SK-N-SH treated with all-trans-retinoic acid at 6 μM for 48 hours (cell line): ENCODE data around the gene ALK.
A peak's percentile ranks its signal among the peaks of the same experiment; 100 is the strongest.

ENCODE experiments used
- ATAC-seq: fragments of 200-7000 bp; cut with Tn5 transposase; 3 replicates; pipeline ENCODE4 v1.9.1; 2020; ENCODE audit warnings: mild to moderate bottlenecking, moderate library complexity
- ARNTL ChIP-seq: fragments of 450-650 bp; formaldehyde crosslinking; IDR thresholded peaks from 2 replicates; pipeline ENCODE4 v1.5.0; 2020; ENCODE audit warnings: low read depth, mild to moderate bottlenecking, moderate library complexity, borderline replicate concordance
- BACH2 ChIP-seq: fragments of 250-450 bp; sonication (Bioruptor Pico); IDR thresholded peaks from 2 replicates; pipeline ENCODE4 v1.9.0; 2021; ENCODE audit warnings: mild to moderate bottlenecking, borderline replicate concordance
- CREB5 ChIP-seq: fragments of 250-450 bp; sonication (Bioruptor Pico); IDR thresholded peaks from 2 replicates; pipeline ENCODE4 v1.5.1; 2020; ENCODE audit warnings: low read depth, mild to moderate bottlenecking, moderate library complexity
- CSDC2 ChIP-seq: fragments of 250-450 bp; sonication (Bioruptor Pico); IDR thresholded peaks from 2 replicates; pipeline ENCODE4 v1.5.0; 2020; ENCODE audit warnings: mild to moderate bottlenecking, moderate library complexity
- CSRNP3 ChIP-seq: fragments of 250-450 bp; sonication (Bioruptor Pico); IDR thresholded peaks from 2 replicates; pipeline ENCODE4 v1.5.1; 2021; ENCODE audit warnings: mild to moderate bottlenecking, moderate library complexity
- ESRRG ChIP-seq: fragments of 250-450 bp; sonication (Bioruptor Pico); IDR thresholded peaks from 2 replicates; pipeline ENCODE4 v1.6.1; 2021; ENCODE audit warnings: mild to moderate bottlenecking
- GLIS3 ChIP-seq: fragments of 250-450 bp; sonication (Bioruptor Pico); IDR thresholded peaks from 2 replicates; pipeline ENCODE4 v1.5.0; 2020; ENCODE audit warnings: mild to moderate bottlenecking, moderate library complexity
- ISL1 ChIP-seq: fragments of 250-450 bp; sonication (Bioruptor Pico); IDR thresholded peaks from 2 replicates; pipeline ENCODE4 v2.1.2; 2022; ENCODE audit warnings: mild to moderate bottlenecking, moderate library complexity
- OSR1 ChIP-seq: fragments of 250-450 bp; sonication (Bioruptor Pico); IDR thresholded peaks from 2 replicates; pipeline ENCODE4 v1.8.0; 2022; ENCODE audit warnings: moderate library complexity, mild to moderate bottlenecking, inconsistent platforms
- PATZ1 ChIP-seq: fragments of 250-450 bp; sonication (Bioruptor Pico); IDR thresholded peaks from 2 replicates; pipeline ENCODE4 v1.8.0; 2020; ENCODE audit warnings: mild to moderate bottlenecking, moderate library complexity, borderline replicate concordance
- POU6F1 ChIP-seq: fragments of 250-450 bp; sonication (Bioruptor Pico); IDR thresholded peaks from 2 replicates; pipeline ENCODE4 v1.8.0; 2021; ENCODE audit warnings: low read depth, mild to moderate bottlenecking, moderate library complexity, borderline replicate concordance
- PPARA ChIP-seq: fragments of 250-450 bp; sonication (Bioruptor Pico); IDR thresholded peaks from 2 replicates; pipeline ENCODE4 v1.5.0; 2020; ENCODE audit warnings: mild to moderate bottlenecking, borderline replicate concordance
- RARB ChIP-seq: fragments of 250-450 bp; sonication (Bioruptor Pico); IDR thresholded peaks from 2 replicates; pipeline ENCODE4 v1.8.0; 2021; ENCODE audit warnings: mild to moderate bottlenecking, moderate library complexity
- SNAI2 ChIP-seq: fragments of 250-450 bp; sonication (Bioruptor Pico); IDR thresholded peaks from 2 replicates; pipeline ENCODE4 v1.5.0; 2020; ENCODE audit warnings: mild to moderate bottlenecking, moderate library complexity
- TCF4 ChIP-seq: fragments of 250-450 bp; sonication (Bioruptor Pico); IDR thresholded peaks from 2 replicates; pipeline ENCODE4 v1.8.0; 2021; ENCODE audit warnings: mild to moderate bottlenecking, moderate library complexity, borderline replicate concordance
- TOX ChIP-seq: fragments of 250-450 bp; sonication (Bioruptor Pico); IDR thresholded peaks from 2 replicates; pipeline ENCODE4 v1.8.0; 2021; ENCODE audit warnings: mild to moderate bottlenecking, moderate library complexity, borderline replicate concordance
- TSHZ2 ChIP-seq: fragments of 250-450 bp; sonication (Bioruptor Pico); IDR thresholded peaks from 2 replicates; pipeline ENCODE4 v1.5.0; 2020; ENCODE audit warnings: mild to moderate bottlenecking, moderate library complexity
- ZC3H10 ChIP-seq: fragments of 250-450 bp; sonication (Bioruptor Pico); IDR thresholded peaks from 2 replicates; pipeline ENCODE4 v1.5.1; 2021; ENCODE audit warnings: mild to moderate bottlenecking, moderate library complexity
- ZFP30 ChIP-seq: fragments of 450-650 bp; formaldehyde crosslinking; IDR thresholded peaks from 2 replicates; pipeline ENCODE4 v1.5.0; 2022; ENCODE audit warnings: mild to moderate bottlenecking, moderate library complexity
- ZNF565 ChIP-seq: fragments of 450-650 bp; formaldehyde crosslinking; conservative IDR thresholded peaks from 2 replicates; pipeline ENCODE4 v1.5.0; 2020; ENCODE audit warnings: low read depth, mild to moderate bottlenecking, moderate library complexity
- ZNF70 ChIP-seq: fragments of 450-650 bp; formaldehyde crosslinking; IDR thresholded peaks from 2 replicates; pipeline ENCODE4 v1.5.0; 2020; ENCODE audit warnings: mild to moderate bottlenecking, moderate library complexity
- ZNF8 ChIP-seq: fragments of 450-650 bp; formaldehyde crosslinking; IDR thresholded peaks from 2 replicates; pipeline ENCODE4 v1.5.0; 2020; ENCODE audit warnings: mild to moderate bottlenecking, moderate library complexity

ALK gene

GRCh38 chr2:29367986-29368658 lies 553.3 kb downstream of the ALK start:
- ATAC-seq: no peak
- TF ChIP-seq OSR1 (CRISPR knock-in tag) (no peak), POU6F1 (CRISPR knock-in tag) (no peak), ZFP30 (CRISPR knock-in tag) (0 out of 2 replicates have a peak, but pooled peaks have one; percentile 10), ESRRG (CRISPR knock-in tag) (no peak), ISL1 (CRISPR knock-in tag) (peak; percentile 61)

GRCh38 chr2:29363111-29363510 lies 558.3 kb downstream of the ALK start:
- TF ChIP-seq ZC3H10 (CRISPR knock-in tag) (no peak), ZNF565 (CRISPR knock-in tag) (no peak), POU6F1 (CRISPR knock-in tag) (no peak), ISL1 (CRISPR knock-in tag) (no peak), OSR1 (CRISPR knock-in tag) (no peak), PPARA (CRISPR knock-in tag) (no peak), RARB (CRISPR knock-in tag) (no peak), TCF4 (CRISPR knock-in tag) (no peak), SNAI2 (no peak), GLIS3 (CRISPR knock-in tag) (no peak), ZNF70 (no peak), ARNTL (CRISPR knock-in tag) (no peak), PATZ1 (CRISPR knock-in tag) (no peak), ESRRG (CRISPR knock-in tag) (no peak), CSRNP3 (CRISPR knock-in tag) (no peak), BACH2 (no peak), ZFP30 (CRISPR knock-in tag) (no peak)
- no peak for ATAC-seq

- no peak for ATAC-seq
- no peak for TF ChIP-seq CSDC2 (CRISPR knock-in tag)
- TF ChIP-seq CREB5 (CRISPR knock-in tag): no peak
- no peak for TF ChIP-seq ZFP30 (CRISPR knock-in tag)
- no peak for TF ChIP-seq TSHZ2 (CRISPR knock-in tag)
- no peak for TF ChIP-seq ISL1 (CRISPR knock-in tag)
- TF ChIP-seq CSRNP3 (CRISPR knock-in tag): no peak
- TF ChIP-seq OSR1 (CRISPR knock-in tag): no peak
- TF ChIP-seq ZNF70: no peak
- TF ChIP-seq SNAI2: no peak
- TF ChIP-seq BACH2: no peak
- no peak for TF ChIP-seq PATZ1 (CRISPR knock-in tag)
- TF ChIP-seq ARNTL (CRISPR knock-in tag): no peak
- TF ChIP-seq ZNF8: no peak
- TF ChIP-seq TOX (CRISPR knock-in tag): no peak
- TF ChIP-seq ZC3H10 (CRISPR knock-in tag): no peak
- TF ChIP-seq, all 23 proteins: peak for 0
Measured at GRCh38 chr2:29361231-29361630, 560.2 kb downstream of the ALK start.
